Measurements from ENCODE around the gene DACT1. TPM values are rescaled to one million over a fixed set of nuclear protein-coding genes. Genes with fewer than 3 reads are reported as not detected.

Gene DACT1
- polyA plus RNA-seq, 3 donors from 2014 or later, result not detected

GRCh38 chr14:58665773-58666500, 28.2 kb downstream of the DACT1 start:
- Mint-ChIP-seq H3K9me3 (peaks cover 0 to 3% (median 0%) of the 10 kb centered on the region in 6 donors), H3K4me3 (no peak overlapping the region), H3K36me3 (no peaks in the 10 kb centered on the region), H3K27ac (no peak overlapping the region), H3K27me3 (ENCODE audit: low read depth in 3 of 3) (peaks cover 0 to 7% (median 0%) of the 10 kb centered on the region in 3 donors), H3K4me1 (no peaks in the 10 kb centered on the region)
- no peak for DNase-seq

- Mint-ChIP-seq H3K4me3 (no peak overlapping the region), H3K36me3 (no peaks in the 10 kb centered on the region), H3K9me3 (peaks cover 0 to 3% (median 0%) of the 10 kb centered on the region in 6 donors), H3K4me1 (no peaks in the 10 kb centered on the region), H3K27me3 (ENCODE audit: low read depth in 3 of 3) (peaks cover 1 to 7% (median 2%) of the 10 kb centered on the region in 3 donors), H3K27ac (no peak overlapping the region)
- no peak for DNase-seq
Observed at GRCh38 chr14:58666737-58667136, 29.0 kb downstream of the DACT1 start.

- H3K4me3 Mint-ChIP-seq, result no peak overlapping the region
- DNase-seq, result no peak
- H3K9me3 Mint-ChIP-seq, result peaks cover 0 to 3% (median 0%) of the 10 kb centered on the region in 6 donors
- peaks cover 2 to 7% (median 2%) of the 10 kb centered on the region in 3 donors for H3K27me3 Mint-ChIP-seq (ENCODE audit: low read depth in 3 of 3)
- H3K36me3 Mint-ChIP-seq, result no peaks in the 10 kb centered on the region
- H3K4me1 Mint-ChIP-seq, result no peaks in the 10 kb centered on the region
- H3K27ac Mint-ChIP-seq, result no peak overlapping the region
Observed at GRCh38 chr14:58667900-58668299, 30.1 kb downstream of the DACT1 start.

DNA sequence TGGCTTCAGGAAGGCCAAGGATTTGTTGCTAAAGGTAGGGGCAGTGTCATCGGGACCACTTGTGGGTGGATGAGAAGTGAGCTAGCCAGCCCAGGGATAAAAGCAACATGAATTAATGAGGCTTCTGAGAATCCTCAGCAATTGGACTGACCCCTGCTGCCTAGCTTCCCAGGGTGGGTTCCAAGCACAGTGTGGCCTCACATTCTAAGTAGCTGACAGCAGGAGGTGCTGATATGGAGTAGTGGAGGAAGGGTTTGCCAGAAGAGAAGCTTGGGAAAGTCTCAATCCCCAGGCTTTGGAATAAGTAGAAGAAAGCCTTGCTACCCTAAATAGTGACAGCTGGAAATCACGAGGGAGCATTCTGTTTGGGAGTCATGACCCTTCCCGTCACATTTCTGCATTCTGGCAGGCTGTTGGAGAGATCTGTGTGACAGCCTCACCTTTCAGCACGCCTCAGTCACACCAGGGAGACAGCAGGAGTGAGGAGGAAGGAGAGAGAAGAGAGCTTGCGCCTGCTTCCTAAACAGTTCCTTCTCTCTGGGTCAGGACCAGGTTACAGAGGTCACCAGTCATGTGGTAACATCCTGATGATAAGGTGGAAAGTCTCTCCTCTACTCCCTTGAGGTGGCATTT, 31.2 kb downstream of the DACT1 start:
- no peak for DNase-seq
- Mint-ChIP-seq H3K27ac (no peak overlapping the region), H3K27me3 (ENCODE audit: low read depth in 3 of 3) (peaks cover 2 to 7% (median 2%) of the 10 kb centered on the region in 3 donors), H3K4me1 (no peaks in the 10 kb centered on the region), H3K9me3 (peaks cover 0 to 3% (median 0%) of the 10 kb centered on the region in 6 donors), H3K36me3 (no peaks in the 10 kb centered on the region), H3K4me3 (no peak overlapping the region)

DNA sequence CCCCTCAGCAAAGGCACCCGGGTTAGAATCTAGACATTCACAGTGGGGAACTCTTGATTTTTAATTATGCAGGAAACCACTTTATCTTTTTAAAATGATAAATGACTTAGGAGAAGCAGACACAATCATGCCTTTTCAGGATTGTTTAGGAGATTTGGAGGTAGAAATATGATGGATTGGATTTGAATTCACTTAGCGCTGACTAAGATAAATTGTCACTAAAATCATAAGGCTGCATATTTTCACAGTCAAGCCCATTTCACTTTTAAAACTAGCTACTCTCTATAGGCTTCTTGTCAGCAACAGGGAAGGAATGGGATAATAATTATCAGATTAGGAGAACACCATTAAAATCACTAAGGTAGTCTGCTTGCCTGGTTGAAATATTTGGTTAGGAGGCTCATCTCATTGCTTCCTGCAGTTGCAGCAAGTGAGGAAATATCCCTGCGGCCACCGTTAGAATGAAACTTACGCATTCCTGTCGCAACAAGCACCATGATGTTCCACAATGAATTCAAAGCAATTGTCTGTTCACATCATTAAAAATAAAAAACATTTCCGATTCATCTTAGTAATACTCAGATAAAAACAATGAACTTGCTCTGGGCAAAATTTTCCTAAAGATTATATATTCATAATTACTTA, 31.9 kb downstream of the DACT1 start:
- DNase-seq, result no peak
- H3K27ac Mint-ChIP-seq, result no peak overlapping the region
- H3K4me1 Mint-ChIP-seq, result no peaks in the 10 kb centered on the region
- H3K27me3 Mint-ChIP-seq (ENCODE audit: low read depth in 3 of 3), result peaks cover 2 to 7% (median 2%) of the 10 kb centered on the region in 3 donors
- no peaks in the 10 kb centered on the region for H3K36me3 Mint-ChIP-seq
- peaks cover 0 to 3% (median 0%) of the 10 kb centered on the region in 6 donors for H3K9me3 Mint-ChIP-seq
- H3K4me3 Mint-ChIP-seq, result no peak overlapping the region

DNA sequence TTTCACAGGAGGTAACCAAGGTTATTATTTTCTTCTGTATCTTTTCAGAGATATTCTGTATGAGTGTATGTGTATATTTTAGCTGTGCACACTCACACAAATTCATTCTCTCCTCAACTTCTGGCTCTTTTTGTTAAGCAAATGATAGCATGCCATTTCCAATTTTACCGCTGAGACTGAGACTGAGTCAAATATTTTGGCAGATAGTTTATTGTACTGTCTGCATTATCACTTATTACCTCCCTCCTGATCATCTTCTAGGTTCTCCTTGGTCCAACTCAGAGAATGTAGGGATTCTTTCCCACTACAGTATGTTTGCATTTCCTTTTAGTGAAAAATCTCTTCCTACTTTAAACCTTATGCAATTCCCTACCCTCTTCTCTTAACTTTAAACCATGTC, 33.3 kb downstream of the DACT1 start:
- no peak overlapping the region for H3K4me3 Mint-ChIP-seq
- H3K9me3 Mint-ChIP-seq, result peaks cover 0 to 2% (median 0%) of the 10 kb centered on the region in 6 donors
- H3K36me3 Mint-ChIP-seq, result no peaks in the 10 kb centered on the region
- no peaks in the 10 kb centered on the region for H3K4me1 Mint-ChIP-seq
- peaks cover 2 to 7% (median 2%) of the 10 kb centered on the region in 3 donors for H3K27me3 Mint-ChIP-seq (ENCODE audit: low read depth in 3 of 3)
- no peak overlapping the region for H3K27ac Mint-ChIP-seq
- no peak for DNase-seq

DNA sequence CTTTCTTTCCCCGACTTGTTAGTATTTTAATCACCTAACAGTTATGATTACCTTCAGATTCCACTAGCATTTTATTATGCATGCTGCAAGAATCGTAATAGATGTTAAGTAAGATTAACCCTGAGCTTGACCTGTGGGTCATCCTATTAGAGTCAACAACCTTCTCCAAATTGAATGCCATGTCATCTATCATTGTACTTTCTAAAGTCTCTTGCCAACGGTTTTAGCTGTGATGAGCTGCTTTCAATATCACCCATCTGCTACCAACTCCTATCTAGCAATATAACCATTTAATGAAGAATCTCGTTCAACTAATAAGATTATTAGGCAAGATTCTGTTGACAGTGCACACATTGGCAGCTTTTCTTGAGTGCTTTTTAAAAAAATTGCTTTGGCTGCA, 33.7 kb downstream of the DACT1 start:
- H3K27ac Mint-ChIP-seq, result no peak overlapping the region
- H3K4me1 Mint-ChIP-seq, result no peaks in the 10 kb centered on the region
- H3K27me3 Mint-ChIP-seq (ENCODE audit: low read depth in 3 of 3), result peaks cover 2 to 4% (median 2%) of the 10 kb centered on the region in 3 donors
- DNase-seq, result no peak
- no peaks in the 10 kb centered on the region for H3K36me3 Mint-ChIP-seq
- no peak overlapping the region for H3K4me3 Mint-ChIP-seq
- H3K9me3 Mint-ChIP-seq, result peaks cover 0 to 2% (median 0%) of the 10 kb centered on the region in 6 donors

GRCh38 chr14:58673722-58674121, 36.0 kb downstream of the DACT1 start:
- Mint-ChIP-seq H3K27me3 (ENCODE audit: low read depth in 3 of 3) (peaks cover 0 to 2% (median 2%) of the 10 kb centered on the region in 3 donors), H3K4me3 (no peak overlapping the region), H3K27ac (no peak overlapping the region), H3K36me3 (no peaks in the 10 kb centered on the region), H3K4me1 (no peaks in the 10 kb centered on the region), H3K9me3 (peaks cover 0 to 2% (median 0%) of the 10 kb centered on the region in 6 donors)
- DNase-seq, result no peak

GRCh38 chr14:58677001-58677400, 39.2 kb downstream of the DACT1 start:
- H3K27ac Mint-ChIP-seq, result no peak overlapping the region

DNA sequence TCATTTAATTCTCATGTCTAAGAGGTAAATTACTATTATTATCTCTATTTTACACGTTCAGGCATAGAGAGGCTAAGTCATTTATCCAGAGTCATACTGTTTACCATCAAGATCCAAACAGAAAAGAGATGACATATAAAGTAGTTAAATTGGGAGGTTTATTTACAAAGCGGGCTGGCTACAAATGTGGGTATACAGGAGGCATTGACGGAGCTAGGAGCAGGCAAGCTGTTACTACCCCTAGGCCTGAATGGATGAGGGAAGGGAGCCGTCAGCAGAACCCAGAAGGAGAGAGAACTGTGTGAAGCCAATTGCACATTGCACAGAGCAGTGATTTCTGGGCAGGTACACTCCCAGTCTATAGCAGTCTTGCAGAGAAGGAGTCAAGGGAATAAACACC, 39.8 kb downstream of the DACT1 start:
- Mint-ChIP-seq H3K4me3 (no peak overlapping the region), H3K9me3 (peaks cover 0 to 2% (median 0%) of the 10 kb centered on the region in 6 donors), H3K27ac (no peak overlapping the region), H3K27me3 (ENCODE audit: low read depth in 3 of 3) (peaks cover 0 to 3% (median 2%) of the 10 kb centered on the region in 3 donors), H3K4me1 (no peaks in the 10 kb centered on the region), H3K36me3 (no peaks in the 10 kb centered on the region)
- DNase-seq, result no peak

More at GRCh38 chr14:58677001-58677400, 39.2 kb downstream of the DACT1 start:
- H3K4me1 Mint-ChIP-seq, result no peaks in the 10 kb centered on the region
- no peaks in the 10 kb centered on the region for H3K36me3 Mint-ChIP-seq
- DNase-seq, result no peak
- H3K9me3 Mint-ChIP-seq, result peaks cover 0 to 2% (median 0%) of the 10 kb centered on the region in 6 donors
- peaks cover 0 to 2% (median 0%) of the 10 kb centered on the region in 3 donors for H3K27me3 Mint-ChIP-seq (ENCODE audit: low read depth in 3 of 3)
- no peak overlapping the region for H3K4me3 Mint-ChIP-seq

- Mint-ChIP-seq H3K9me3 (no peaks in the 10 kb centered on the region), H3K4me1 (no peaks in the 10 kb centered on the region), H3K27me3 (ENCODE audit: low read depth in 3 of 3) (peaks cover 0 to 4% (median 2%) of the 10 kb centered on the region in 3 donors), H3K4me3 (no peak overlapping the region), H3K27ac (no peak overlapping the region), H3K36me3 (no peaks in the 10 kb centered on the region)
- DNase-seq, result no peak
Observed at GRCh38 chr14:58677996-58678395, 40.2 kb downstream of the DACT1 start.

GRCh38 chr14:58680698-58681097, 42.9 kb downstream of the DACT1 start:
- Mint-ChIP-seq H3K27ac (no peak overlapping the region), H3K4me3 (no peak overlapping the region), H3K27me3 (ENCODE audit: low read depth in 3 of 3) (peaks cover 0 to 5% (median 4%) of the 10 kb centered on the region in 3 donors), H3K36me3 (no peaks in the 10 kb centered on the region), H3K4me1 (no peaks in the 10 kb centered on the region), H3K9me3 (no peaks in the 10 kb centered on the region)
- DNase-seq, result no peak

DNA sequence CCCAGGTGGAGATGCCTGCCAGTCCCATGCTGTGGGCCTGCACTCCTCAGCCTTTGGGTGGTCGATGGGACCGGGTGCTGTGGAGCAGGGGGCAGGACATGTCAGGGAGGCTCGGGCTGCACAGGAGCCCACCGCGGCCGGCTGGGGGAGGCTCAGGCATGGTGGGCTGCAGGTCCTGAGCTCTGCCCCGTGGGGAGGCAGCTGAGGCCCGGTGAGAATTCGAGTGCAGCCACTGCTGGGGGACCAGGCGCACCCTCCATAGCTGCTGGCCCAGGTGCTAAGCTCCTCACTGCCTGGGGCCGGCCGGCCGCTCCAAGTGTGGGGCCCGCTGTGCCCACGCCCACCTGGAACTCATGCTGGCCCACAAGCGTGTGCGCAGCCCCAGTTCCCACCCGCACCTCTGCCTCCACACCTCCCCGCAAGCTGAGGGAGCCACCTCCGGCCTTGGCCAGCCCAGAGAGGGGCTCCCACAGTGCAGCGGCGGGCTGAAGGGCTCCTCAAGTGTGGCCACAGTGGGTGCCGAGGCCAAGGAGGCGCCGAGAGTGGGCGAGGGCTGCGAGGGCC, 49.6 kb downstream of the DACT1 start:
- no peak for DNase-seq
- H3K36me3 Mint-ChIP-seq, result no peaks in the 10 kb centered on the region
- H3K27ac Mint-ChIP-seq, result no peak overlapping the region
- peaks cover 0 to 2% (median 0%) of the 10 kb centered on the region in 6 donors for H3K9me3 Mint-ChIP-seq
- H3K4me1 Mint-ChIP-seq, result no peaks in the 10 kb centered on the region
- peaks cover 0 to 3% (median 2%) of the 10 kb centered on the region in 3 donors for H3K27me3 Mint-ChIP-seq (ENCODE audit: low read depth in 3 of 3)
- H3K4me3 Mint-ChIP-seq, result no peak overlapping the region

All from immature natural killer cell (primary cell).